IMR-90 (cell line): Measurements from ENCODE around the gene INTS15. TPM values are rescaled to one million over a fixed set of nuclear protein-coding genes. Genes with fewer than 3 reads are reported as not detected.

Source experiments
- ATAC-seq: fragments of 200-7000 bp; cut with Tn5 transposase; 2 replicates; pipeline ENCODE4 v1.9.1; 2020; ENCODE audit warnings: low read depth, mild to moderate bottlenecking, moderate library complexity
- BruUV-seq: library from RNA; stranded (reverse); fragments of 400-500 nt; replicated peaks from 2 replicates; lab custom pipeline; 2021; lab: Mats Ljungman, UMichigan
- CTCF ChIA-PET: fragments of 300-600 bp; formaldehyde crosslinking; extraction: SDS; loops from one replicate; lab custom pipeline; 2021; ENCODE audit warnings: antibody characterized with exemption; lab: Yijun Ruan, JAX
- POLR2A ChIA-PET: fragments of 300-600 bp; sonication (Branson Sonifier 250); formaldehyde crosslinking; loops from one replicate; lab custom pipeline; 2022; ENCODE audit warnings: antibody characterized with exemption; ENCODE audit not compliant: unreplicated experiment; lab: Charles Lee
- DNase-seq: peaks from one replicate; pipeline ENCODE4 v3.0.0; 2013
- H2AFZ ChIP-seq: replicated peaks from 2 replicates; pipeline ENCODE3; 2013; ENCODE audit warnings: low read length, mild to moderate bottlenecking; ENCODE audit not compliant: poor library complexity
- H2AK5ac ChIP-seq: 2 replicates; pipeline ENCODE4 v1.6.1; 2013; ENCODE audit warnings: low read depth, low read length, inconsistent platforms
- H2AK9ac ChIP-seq: replicated peaks from 2 replicates; pipeline ENCODE3; 2013; ENCODE audit warnings: mild to moderate bottlenecking, low read depth, low read length, moderate library complexity; ENCODE audit not compliant: poor library complexity
- H2BK120ac ChIP-seq: 2 replicates; pipeline ENCODE4 v1.6.1; 2013; ENCODE audit warnings: low read depth, low read length, inconsistent platforms
- H2BK15ac ChIP-seq: 3 replicates; pipeline ENCODE4 v1.6.1; 2013; ENCODE audit warnings: low read depth, low read length, inconsistent platforms
- H2BK20ac ChIP-seq: 2 replicates; pipeline ENCODE4 v1.6.1; 2013; ENCODE audit warnings: low read depth, mild to moderate bottlenecking, inconsistent platforms, low read length, moderate library complexity
- H2BK5ac ChIP-seq: 2 replicates; pipeline ENCODE4 v1.6.1; 2013; ENCODE audit warnings: mild to moderate bottlenecking, low read depth, low read length, inconsistent platforms; ENCODE audit not compliant: poor library complexity, severe bottlenecking
- H3K14ac ChIP-seq: replicated peaks from 2 replicates; pipeline ENCODE4 v1.6.1; 2013; ENCODE audit warnings: low read depth, low read length, inconsistent platforms
- H3K18ac ChIP-seq: 2 replicates; pipeline ENCODE4 v1.6.1; 2013; ENCODE audit warnings: low read depth, low read length, control low read depth
- H3K23ac ChIP-seq: 2 replicates; pipeline ENCODE4 v1.6.1; 2013; ENCODE audit warnings: low read depth, low read length, inconsistent platforms
- H3K27ac ChIP-seq: 2 replicates; pipeline ENCODE4 v1.5.1; 2013; ENCODE audit warnings: mild to moderate bottlenecking, control low read depth, low read length; ENCODE audit not compliant: insufficient read depth
- H3K27me3 ChIP-seq: 2 replicates; pipeline ENCODE4 v1.6.1; 2013; ENCODE audit warnings: low read length; ENCODE audit not compliant: control insufficient read depth, insufficient read depth
- H3K36me3 ChIP-seq: 2 replicates; pipeline ENCODE4 v1.6.1; 2013; ENCODE audit warnings: low read length, mixed read lengths; ENCODE audit not compliant: control insufficient read depth, insufficient read depth
- H3K4ac ChIP-seq: 2 replicates; pipeline ENCODE4 v1.6.1; 2013; ENCODE audit warnings: low read depth, low read length, inconsistent platforms
- H3K4me1 ChIP-seq: 2 replicates; pipeline ENCODE4 v1.6.1; 2013; ENCODE audit warnings: low read length, mixed read lengths; ENCODE audit not compliant: control insufficient read depth, insufficient read depth
- H3K4me2 ChIP-seq: 2 replicates; pipeline ENCODE4 v1.6.1; 2013; ENCODE audit warnings: low read depth, mild to moderate bottlenecking, control low read depth, low read length, moderate library complexity
- H3K4me3 ChIP-seq: 2 replicates; pipeline ENCODE4 v1.5.1; 2013; ENCODE audit warnings: low read depth, mild to moderate bottlenecking, control low read depth, low read length, moderate library complexity; ENCODE audit not compliant: insufficient read depth
- H3K56ac ChIP-seq: 2 replicates; pipeline ENCODE4 v1.6.1; 2013; ENCODE audit warnings: low read length, inconsistent platforms; ENCODE audit not compliant: insufficient read depth; ENCODE audit errors: extremely low read depth
- H3K79me1 ChIP-seq, 2 experiments: 2 replicates each; pipeline ENCODE4 v1.6.1; 2013; ENCODE audit warnings: low read length in 2 of 2, inconsistent platforms in 1 of 2, low read depth in 1 of 2
- H3K9ac ChIP-seq: 2 replicates; pipeline ENCODE4 v1.6.1; 2013; ENCODE audit warnings: low read depth, low read length, control low read depth
- H3K9me1 ChIP-seq: 2 replicates; pipeline ENCODE4 v1.6.1; 2013; ENCODE audit warnings: low read length, inconsistent platforms; ENCODE audit not compliant: insufficient read depth
- H3K9me3 ChIP-seq: 2 replicates; pipeline ENCODE4 v1.6.1; 2013; ENCODE audit warnings: low read length; ENCODE audit not compliant: control insufficient read depth, insufficient read depth
- H4K20me1 ChIP-seq: 2 replicates; pipeline ENCODE4 v1.6.1; 2013; ENCODE audit warnings: low read length, inconsistent platforms; ENCODE audit not compliant: insufficient read depth
- H4K5ac ChIP-seq: 2 replicates; pipeline ENCODE4 v1.6.1; 2013; ENCODE audit warnings: mild to moderate bottlenecking, low read depth, low read length, control low read depth
- H4K8ac ChIP-seq, 2 experiments: 2 replicates each; pipeline ENCODE4 v1.6.1; 2013; ENCODE audit warnings: low read depth in 2 of 2, low read length in 2 of 2, control low read depth in 1 of 2, inconsistent platforms in 1 of 2
- H4K91ac ChIP-seq: 2 replicates; pipeline ENCODE4 v1.6.1; 2013; ENCODE audit warnings: low read depth, low read length, inconsistent platforms; ENCODE audit not compliant: insufficient read depth
- BHLHE40 ChIP-seq: fragments of 150-350 bp; IDR thresholded peaks from 2 replicates; pipeline ENCODE4 v1.6.1; 2016; ENCODE audit warnings: mild to moderate bottlenecking, low read depth, low read length
- CEBPB ChIP-seq: IDR thresholded peaks from 2 replicates; pipeline ENCODE4 v1.6.1; 2012; ENCODE audit warnings: low read depth, low read length, improper control_type of control experiment
- CHD1 ChIP-seq: IDR thresholded peaks from 2 replicates; pipeline ENCODE4 v1.6.1; 2012; ENCODE audit warnings: low read depth, low read length, improper control_type of control experiment
- MAZ ChIP-seq: IDR thresholded peaks from 2 replicates; pipeline ENCODE4 v1.6.1; 2012; ENCODE audit warnings: low read depth, mild to moderate bottlenecking, low read length, improper control_type of control experiment, moderate library complexity, borderline replicate concordance
- RAD21 ChIP-seq: IDR thresholded peaks from 2 replicates; pipeline ENCODE4 v1.6.1; 2012; ENCODE audit warnings: low read length, improper control_type of control experiment
- RCOR1 ChIP-seq: IDR thresholded peaks from 2 replicates; pipeline ENCODE4 v1.6.1; 2012; ENCODE audit warnings: mild to moderate bottlenecking, low read length, improper control_type of control experiment; ENCODE audit not compliant: insufficient replicate concordance
- SMC3 ChIP-seq: fragments of 150-350 bp; IDR thresholded peaks from 2 replicates; pipeline ENCODE4 v1.6.1; 2016; ENCODE audit warnings: low read depth, mild to moderate bottlenecking, antibody characterized with exemption, low read length, moderate library complexity
- WGBS, 2 experiments: methylation state at CpG; one replicate each; pipeline versions ENCODE4 v1.1.5 to v1.1.7; 2013; ENCODE audit warnings: missing lambda C conversion rate in 2 of 2; ENCODE audit not compliant: insufficient read length in 1 of 2; ENCODE audit errors: extremely low coverage in 2 of 2; 5-methylcytosine and 5-hydroxymethylcytosine counted together
- dilution Hi-C: fragments of 300-500 bp; cut with HindIII; formaldehyde crosslinking; loops from one replicate; pipeline ENCODE4 v1.14.3; 2018; ENCODE audit warnings: low sequenced_read_pairs; ENCODE audit not compliant: unreplicated experiment
- in situ Hi-C: fragments of 300-500 bp; cut with MboI; formaldehyde crosslinking; loops from 3 replicates; pipeline ENCODE4 v1.14.3; 2019; ENCODE audit warnings: low sequenced_read_pairs, inconsistent platforms, mixed read lengths
- intact Hi-C: fragments of 100-400 bp; cut with micrococcal nuclease; formaldehyde crosslinking; loops from 2 replicates; pipeline ENCODE4 v1.10.0; 2022
- polyA plus RNA-seq, 3 experiments: library from polyadenylated mRNA; depleted of rRNA; stranded (reverse); fragments of >200 nt; gene quantifications; 2 replicates each; pipeline ENCODE4 v1.2.3, GENCODE V29; 2012; ENCODE audit warnings: low replicate concordance in 1 of 3
- total RNA-seq: library from RNA; depleted of rRNA; stranded (reverse); fragments of >200 nt; gene quantifications from 2 replicates; pipeline ENCODE4 v1.2.3, GENCODE V29; 2012
- TF ChIP-seq, protein P1 (sequence below): fragments of 150-350 bp; IDR thresholded peaks from 2 replicates; pipeline ENCODE4 v1.6.1; 2016; ENCODE audit warnings: low read depth, mild to moderate bottlenecking, low read length, moderate library complexity, borderline replicate concordance

The INTS15 gene
- total and polyA plus RNA-seq, 2 of the 4 experiments (the other 2 are of a cell fraction), result 7.0 to 20.8 TPM

GRCh38 chr7:6650521-6651011 is 60.7 kb downstream of the INTS15 start:
- H3K18ac ChIP-seq, result no peak overlapping the region
- H3K4me3 ChIP-seq, result no peak overlapping the region
- no peaks in the 10 kb centered on the region for H3K27me3 ChIP-seq
- H3K9me1 ChIP-seq, result no peaks in the 10 kb centered on the region
- no peak overlapping the region for H2BK5ac ChIP-seq
- no peak overlapping the region for H3K9ac ChIP-seq
- POLR2A ChIA-PET, result no interaction called here
- no peak overlapping the region for H3K27ac ChIP-seq
- H3K23ac ChIP-seq, result no peak overlapping the region
- peaks cover 0 to 17% of the 10 kb centered on the region in 2 experiments; a peak in 1 of 4 replicates for H3K79me1 ChIP-seq
- no peak for DNase-seq
- no peak overlapping the region for H4K5ac ChIP-seq
- TF ChIP-seq CEBPB (no peak), SMC3 (no peak), MAZ (no peak), RAD21 (no peak), BHLHE40 (no peak), RCOR1 (no peak), CHD1 (no peak)
- TF ChIP-seq, protein P1, sequence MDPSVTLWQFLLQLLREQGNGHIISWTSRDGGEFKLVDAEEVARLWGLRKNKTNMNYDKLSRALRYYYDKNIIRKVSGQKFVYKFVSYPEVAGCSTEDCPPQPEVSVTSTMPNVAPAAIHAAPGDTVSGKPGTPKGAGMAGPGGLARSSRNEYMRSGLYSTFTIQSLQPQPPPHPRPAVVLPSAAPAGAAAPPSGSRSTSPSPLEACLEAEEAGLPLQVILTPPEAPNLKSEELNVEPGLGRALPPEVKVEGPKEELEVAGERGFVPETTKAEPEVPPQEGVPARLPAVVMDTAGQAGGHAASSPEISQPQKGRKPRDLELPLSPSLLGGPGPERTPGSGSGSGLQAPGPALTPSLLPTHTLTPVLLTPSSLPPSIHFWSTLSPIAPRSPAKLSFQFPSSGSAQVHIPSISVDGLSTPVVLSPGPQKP, result no peak
- H3K56ac ChIP-seq, result no peak overlapping the region
- H3K4me2 ChIP-seq, result no peak overlapping the region
- 93% methylated on average over 3 of the region's 12 CpGs; no CpG with 5 or more reads in 1 of the 2 experiments for WGBS, 2 experiments
- H2AK9ac ChIP-seq, result no peak overlapping the region
- no peak for ATAC-seq
- H4K91ac ChIP-seq, result no peak overlapping the region
- intact Hi-C loops, result no loop called here
- H2AFZ ChIP-seq, result no peak overlapping the region
- no peaks in the 10 kb centered on the region for H3K4me1 ChIP-seq
- no peak overlapping the region for H2BK120ac ChIP-seq
- H3K14ac ChIP-seq, result no peak overlapping the region
- peaks cover 80% of the 10 kb centered on the region for H3K36me3 ChIP-seq
- H2BK20ac ChIP-seq, result no peak overlapping the region
- H2AK5ac ChIP-seq, result no peak overlapping the region
- BruUV-seq, result no TSS peak
- no peak overlapping the region for H2BK15ac ChIP-seq
- CTCF ChIA-PET, result interaction anchor here (0.7 kb wide), 1 partner anchor 51 kb away, joined by 4 read pairs; no protein-coding TSS in a partner anchor
- in situ Hi-C loops, result no loop called here
- H3K9me3 ChIP-seq, result peaks cover 40% of the 10 kb centered on the region
- no peak overlapping the region for H4K8ac ChIP-seq
- no peak overlapping the region for H3K4ac ChIP-seq
- H4K20me1 ChIP-seq, result peaks cover 4% of the 10 kb centered on the region; the same call in 1 of the 2 replicates
- dilution Hi-C loops, result no loop called here
